NCI-H1436 treated with DMSO at 0.1 percent for 48 hours (cell line): ENCODE results near the gene EPHA10.
"Not testable (repeated sequence)": the region's sequence is repeated elsewhere in the genome, so short reads cannot be mapped to it uniquely, and the experiment has no call there.

Experiments
- DNase-seq: peaks from one replicate; lab custom pipeline; 2025; lab: John Stamatoyannopoulos, UW

EPHA10 gene

GRCh38 chr1:37771440-37771839, 6.5 kb upstream of the EPHA10 start:
- not testable (repeated sequence) for DNase-seq

- DNase-seq = no peak
These were observed 2.6 kb upstream of the EPHA10 start for GRCh38 chr1:37767488-37767887.

DNA sequence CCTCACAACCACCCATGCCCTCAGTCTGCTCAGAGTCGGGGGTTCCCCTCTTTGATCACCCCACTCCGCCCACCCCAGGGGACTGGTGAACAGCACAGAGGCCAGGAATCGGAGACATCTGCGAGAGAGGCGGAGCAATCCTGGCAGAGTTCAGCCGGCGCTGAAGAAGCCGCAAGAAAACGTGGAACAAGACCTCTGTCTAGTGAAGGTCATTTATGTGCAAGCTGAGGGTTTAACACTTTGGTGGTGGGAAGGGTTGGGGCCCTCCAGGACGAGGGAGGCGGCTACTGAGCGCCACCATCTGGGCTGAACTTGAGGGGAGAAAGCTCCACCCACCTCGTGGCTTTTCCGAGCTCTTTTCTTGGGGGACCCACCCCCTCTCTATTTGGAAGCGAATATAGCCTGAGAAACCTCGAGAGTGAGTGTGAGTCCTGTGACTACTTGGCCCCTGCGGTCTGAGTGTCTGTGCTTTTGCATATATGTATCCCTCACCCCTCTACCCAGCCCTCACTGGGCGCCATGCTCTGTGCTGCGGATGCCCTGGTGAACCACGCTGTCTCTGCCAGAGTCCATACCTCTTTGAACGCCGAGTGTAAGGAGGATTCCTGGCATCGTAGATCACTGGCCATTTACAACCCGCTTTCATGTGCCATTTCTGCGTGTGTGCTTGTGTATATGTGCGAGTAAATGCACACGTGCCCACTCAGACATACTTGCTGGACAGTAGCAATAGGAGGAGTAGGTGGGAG, 1.2 kb upstream of the EPHA10 start:
- no peak for DNase-seq

DNA sequence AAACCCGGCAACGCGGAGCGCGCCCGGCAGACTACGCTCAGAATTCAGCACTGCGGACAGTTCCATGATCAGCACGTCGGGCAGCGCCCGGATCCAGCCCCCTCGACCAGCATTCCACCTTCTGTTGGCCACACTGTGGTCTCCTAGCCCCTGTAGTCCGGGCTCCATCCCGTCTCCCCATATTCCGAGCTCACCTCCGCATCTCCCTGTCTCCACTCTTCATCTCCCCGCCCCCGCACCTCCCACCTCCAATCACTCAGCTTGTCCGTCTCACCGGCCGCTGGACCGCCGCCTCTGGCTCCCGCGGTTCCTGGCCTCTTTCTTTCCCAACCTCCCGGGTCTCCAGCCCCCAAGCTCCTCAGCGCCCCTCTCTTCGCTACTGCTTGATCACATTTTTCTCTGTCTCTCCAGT, 500 bp downstream of the EPHA10 start:
- DNase-seq = no peak

GRCh38 chr1:37763791-37764413, 1.0 kb downstream of the EPHA10 start:
- no peak for DNase-seq

DNA sequence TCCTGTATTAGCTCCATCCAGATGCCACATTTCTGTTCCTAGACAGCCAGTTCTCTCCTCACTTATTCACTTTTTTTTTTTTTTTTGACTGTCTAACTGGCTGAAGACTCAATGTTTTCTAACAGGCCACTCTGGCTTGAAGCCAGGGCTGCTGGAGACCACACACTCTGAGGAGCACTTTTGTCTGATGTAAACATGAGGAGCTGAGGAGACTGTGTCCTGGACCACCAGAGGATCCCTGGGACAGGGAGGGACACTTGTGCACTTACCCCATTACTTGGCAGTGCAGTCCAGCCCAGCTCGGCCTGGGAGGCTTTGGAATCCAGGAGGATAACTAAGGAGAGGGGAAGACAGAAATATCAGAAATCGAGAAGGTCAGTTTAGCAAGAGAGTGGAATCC, 2.4 kb downstream of the EPHA10 start:
- DNase-seq = no peak

- DNase-seq = no peak
These were observed 3.4 kb downstream of the EPHA10 start for GRCh38 chr1:37761416-37762095.

GRCh38 chr1:37759451-37759850, 5.5 kb downstream of the EPHA10 start:
- DNase-seq = no peak

- DNase-seq = no peak
These were observed 8.9 kb downstream of the EPHA10 start for GRCh38 chr1:37755951-37756560.

GRCh38 chr1:37755290-37755689, 9.6 kb downstream of the EPHA10 start:
- DNase-seq = no peak

GRCh38 chr1:37753473-37754321, 11.2 kb downstream of the EPHA10 start:
- DNase-seq = no peak

GRCh38 chr1:37752583-37753471, 12.1 kb downstream of the EPHA10 start:
- DNase-seq = no peak

GRCh38 chr1:37752213-37752582, 12.7 kb downstream of the EPHA10 start:
- DNase-seq = no peak

- no peak for DNase-seq
These were observed 16.4 kb downstream of the EPHA10 start for GRCh38 chr1:37748565-37748964.

DNA sequence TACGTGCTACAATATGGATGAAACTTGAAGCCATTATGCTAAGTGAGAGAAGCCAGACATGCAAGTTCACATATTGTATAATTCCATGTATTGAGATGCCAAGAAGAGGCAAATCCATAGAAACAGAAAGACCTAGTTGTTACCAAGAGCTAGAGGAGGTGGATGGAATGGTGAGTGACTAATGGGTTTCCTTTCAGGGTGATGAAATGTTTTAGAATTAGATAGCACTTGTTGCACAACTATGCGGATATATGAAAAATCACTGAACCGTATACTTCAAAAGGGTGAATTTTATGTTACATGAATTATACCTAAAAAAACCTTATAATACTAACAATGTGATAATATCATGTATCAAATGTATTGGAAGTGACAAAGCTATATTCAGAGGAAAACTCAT, 18.1 kb downstream of the EPHA10 start:
- DNase-seq = no peak

DNA sequence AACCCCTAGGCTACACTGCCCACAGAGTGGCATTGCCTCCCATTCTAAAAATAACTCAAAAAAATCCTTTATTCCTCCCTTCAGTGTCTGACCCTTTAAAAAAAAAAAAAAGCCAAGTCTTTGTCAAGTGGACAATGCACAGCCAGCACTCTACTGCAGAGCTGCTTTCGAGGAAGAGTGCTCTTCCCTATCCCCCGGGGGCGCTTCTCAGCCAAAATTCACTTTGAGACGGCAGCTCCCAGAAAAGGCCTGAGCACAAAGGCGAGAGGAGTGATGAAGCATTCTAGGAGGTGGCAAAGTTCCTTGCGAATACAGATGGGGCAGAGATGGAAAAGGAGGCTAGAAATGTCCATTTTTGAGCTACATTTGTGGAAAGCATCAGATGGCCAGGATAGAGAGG, 23.3 kb downstream of the EPHA10 start:
- DNase-seq = no peak

GRCh38 chr1:37741130-37741529, 23.8 kb downstream of the EPHA10 start:
- no peak for DNase-seq

GRCh38 chr1:37739222-37739621, 25.7 kb downstream of the EPHA10 start:
- DNase-seq = no peak

DNA sequence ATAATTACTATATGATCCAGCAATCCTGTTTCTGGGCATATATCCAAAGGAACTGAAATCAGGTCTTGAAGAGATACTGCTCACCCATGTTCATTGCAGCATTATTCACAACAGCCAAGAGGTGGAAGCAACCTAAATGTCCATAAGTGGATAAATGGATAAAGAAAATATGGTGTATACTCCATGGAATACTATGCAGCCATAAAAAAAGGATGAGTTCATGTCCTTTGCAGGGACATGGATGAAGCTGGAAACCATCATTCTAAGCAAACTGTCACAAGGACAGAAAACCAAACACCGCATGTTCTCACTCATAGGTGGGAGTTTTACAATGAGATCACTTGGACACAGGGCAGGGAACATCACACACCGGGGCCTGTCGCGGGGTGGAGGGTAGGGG, 26.3 kb downstream of the EPHA10 start:
- not testable (repeated sequence) for DNase-seq

DNA sequence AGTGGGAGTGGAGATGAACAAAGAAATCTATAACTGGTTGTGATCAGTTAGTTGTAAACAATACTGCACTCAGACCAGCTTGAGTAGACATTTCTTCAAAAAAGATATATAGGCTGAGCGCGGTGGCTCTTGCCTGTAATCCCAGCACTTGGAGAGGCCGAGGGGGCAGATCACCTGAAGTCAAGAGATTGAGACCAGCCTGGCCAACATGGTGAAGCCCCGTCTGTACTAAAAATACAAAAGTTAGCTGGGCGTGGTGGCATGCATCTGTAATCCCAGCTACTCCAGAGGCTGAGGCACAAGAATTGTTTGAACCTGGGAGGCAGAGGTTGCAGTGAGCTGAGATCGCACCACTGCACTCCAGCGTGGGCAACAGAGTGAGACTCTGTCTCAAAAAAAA, 26.9 kb downstream of the EPHA10 start:
- not testable (repeated sequence) for DNase-seq
